H1 (cell line): Measurements from ENCODE around the gene RABEP2. TPM values are rescaled to one million over a fixed set of nuclear protein-coding genes. Genes with fewer than 3 reads are reported as not detected.

Source experiments
- BCL11A ChIP-seq, 2 experiments: IDR thresholded peaks; one replicate each; pipeline ENCODE4 v1.6.1; 2011; ENCODE audit warnings: low read depth in 2 of 2, low read length in 2 of 2, mild to moderate bottlenecking in 2 of 2
- CBX5 ChIP-seq: fragments of 300-800, 300-1000 bp; sonication (generic); IDR thresholded peaks from 2 replicates; pipeline ENCODE4 v1.7.1; 2016; ENCODE audit warnings: antibody characterized with exemption, low read length, low read depth
- CHD1 ChIP-seq: IDR thresholded peaks from 2 replicates; pipeline ENCODE4 v1.6.1; 2012; ENCODE audit warnings: low read depth, low read length, improper control_type of control experiment
- CTCF ChIP-seq, 3 experiments: IDR thresholded peaks; 1 replicate in 2 of 3; 2 replicates in 1 of 3; pipeline versions ENCODE4 v1.5.1 to v1.6.1; 2011; ENCODE audit warnings: low read length in 3 of 3, mild to moderate bottlenecking in 3 of 3, inconsistent platforms in 2 of 3, low read depth in 1 of 3, moderate library complexity in 1 of 3; ENCODE audit not compliant: insufficient read depth in 1 of 3; ENCODE audit errors: control extremely low read depth in 1 of 3
- EGR1 ChIP-seq: IDR thresholded peaks from 2 replicates; pipeline ENCODE4 v1.6.1; 2011; ENCODE audit warnings: low read depth, low read length, borderline replicate concordance
- EP300 ChIP-seq, 2 experiments: IDR thresholded peaks; 1 replicate in 1 of 2; 2 replicates in 1 of 2; pipeline ENCODE4 v1.6.1; 2011 to 2012; ENCODE audit warnings: low read depth in 2 of 2, low read length in 2 of 2, mild to moderate bottlenecking in 2 of 2, borderline replicate concordance in 1 of 2, inconsistent platforms in 1 of 2, moderate library complexity in 1 of 2
- GTF2F1 ChIP-seq: IDR thresholded peaks from 2 replicates; pipeline ENCODE4 v1.6.1; 2012; ENCODE audit warnings: low read depth, low read length, improper control_type of control experiment, borderline replicate concordance
- HDAC2 ChIP-seq, 2 experiments: fragments of 300-600 bp in 1 of 2; sonication (generic) in 1 of 2; IDR thresholded peaks; 2 replicates each; pipeline ENCODE4 v1.6.1; 2011 to 2012; ENCODE audit warnings: low read depth in 2 of 2, low read length in 2 of 2, mild to moderate bottlenecking in 2 of 2, moderate library complexity in 2 of 2, borderline replicate concordance in 1 of 2, inconsistent platforms in 1 of 2
- JUN ChIP-seq: IDR thresholded peaks from 2 replicates; pipeline ENCODE4 v1.6.1; 2011; ENCODE audit warnings: low read depth, mild to moderate bottlenecking, improper control_type of control experiment, low read length
- NANOG ChIP-seq: IDR thresholded peaks from 2 replicates; pipeline ENCODE4 v1.6.1; 2011; ENCODE audit warnings: low read length, low read depth, mild to moderate bottlenecking, inconsistent platforms; ENCODE audit not compliant: insufficient read depth, poor library complexity, severe bottlenecking
- PHF8 ChIP-seq: fragments of 200-600 bp; sonication (generic); conservative IDR thresholded peaks from 2 replicates; pipeline ENCODE4 v1.7.1; 2012; ENCODE audit warnings: low read depth, mild to moderate bottlenecking, inconsistent platforms, low read length, moderate library complexity
- POLR2A ChIP-seq, 2 experiments: IDR thresholded peaks; 1 replicate in 1 of 2; 2 replicates in 1 of 2; pipeline ENCODE4 v1.6.1; 2011; ENCODE audit warnings: low read depth in 2 of 2, low read length in 2 of 2, mild to moderate bottlenecking in 2 of 2; ENCODE audit errors: control extremely low read depth in 1 of 2
- POLR2AphosphoS5 ChIP-seq: IDR thresholded peaks from 2 replicates; pipeline ENCODE4 v1.6.1; 2011; ENCODE audit warnings: low read depth, low read length
- RAD21 ChIP-seq, 2 experiments: IDR thresholded peaks in 1 of 2; conservative IDR thresholded peaks in 1 of 2; 2 replicates each; pipeline ENCODE4 v1.6.1; 2011; ENCODE audit warnings: low read depth in 2 of 2, low read length in 2 of 2, improper control_type of control experiment in 1 of 2, inconsistent platforms in 1 of 2, mild to moderate bottlenecking in 1 of 2, moderate library complexity in 1 of 2
- SIN3A ChIP-seq, 2 experiments: IDR thresholded peaks in 1 of 2; conservative IDR thresholded peaks in 1 of 2; 2 replicates each; pipeline ENCODE4 v1.6.1; 2011 to 2012; ENCODE audit warnings: low read length in 2 of 2, improper control_type of control experiment in 1 of 2, low read depth in 1 of 2, mild to moderate bottlenecking in 1 of 2
- SIRT6 ChIP-seq: IDR thresholded peaks from one replicate; pipeline ENCODE4 v1.7.1; 2012; ENCODE audit warnings: low read length, inconsistent platforms
- SIX5 ChIP-seq: IDR thresholded peaks from 2 replicates; pipeline ENCODE4 v1.6.1; 2011; ENCODE audit warnings: mild to moderate bottlenecking, low read depth, low read length
- SP4 ChIP-seq: IDR thresholded peaks from 2 replicates; pipeline ENCODE4 v1.6.1; 2012; ENCODE audit warnings: low read length, inconsistent platforms
- TAF1 ChIP-seq: IDR thresholded peaks from 2 replicates; pipeline ENCODE4 v1.6.1; 2011; ENCODE audit warnings: mild to moderate bottlenecking, low read depth, low read length
- TCF12 ChIP-seq: IDR thresholded peaks from 2 replicates; pipeline ENCODE4 v1.6.1; 2011; ENCODE audit warnings: low read depth, mild to moderate bottlenecking, low read length
- TEAD4 ChIP-seq: IDR thresholded peaks from 2 replicates; pipeline ENCODE4 v1.6.1; 2012; ENCODE audit warnings: low read depth, low read length, inconsistent platforms, mixed read lengths
- ZNF274 ChIP-seq: IDR thresholded peaks from 2 replicates; pipeline ENCODE4 v1.7.0; 2012; ENCODE audit warnings: low read length, borderline replicate concordance; ENCODE audit errors: extremely low read depth
- polyA plus RNA-seq, 7 experiments: library from polyadenylated mRNA; depleted of rRNA in 3 of 7; stranded (reverse) in 5 of 7; unstranded in 2 of 7; fragments of >200 nt in 5 of 7; fragments of 200-250 nt in 2 of 7; gene quantifications; 1 replicate in 5 of 7; 2 replicates in 1 of 7; 4 replicates in 1 of 7; pipeline versions ENCODE4 v1.2.1 to v1.2.3, GENCODE V29; 2011 to 2013; ENCODE audit warnings: missing spikeins in 2 of 7, mixed read lengths in 2 of 7
- total RNA-seq: library from RNA; stranded (reverse); fragmentation: NEBNext Ultra II Directional; extraction: Animal tissue kit (Norgen Biotek cat#: 25700); gene quantifications from 2 replicates; pipeline ENCODE4 v1.2.1, GENCODE V29; 2021

The RABEP2 gene
- total and polyA plus RNA-seq, 2 of the 8 experiments (the other 6 are each of a cell fraction or from before 2014, with no cell fraction given): 10.4 to 14.9 TPM

DNA sequence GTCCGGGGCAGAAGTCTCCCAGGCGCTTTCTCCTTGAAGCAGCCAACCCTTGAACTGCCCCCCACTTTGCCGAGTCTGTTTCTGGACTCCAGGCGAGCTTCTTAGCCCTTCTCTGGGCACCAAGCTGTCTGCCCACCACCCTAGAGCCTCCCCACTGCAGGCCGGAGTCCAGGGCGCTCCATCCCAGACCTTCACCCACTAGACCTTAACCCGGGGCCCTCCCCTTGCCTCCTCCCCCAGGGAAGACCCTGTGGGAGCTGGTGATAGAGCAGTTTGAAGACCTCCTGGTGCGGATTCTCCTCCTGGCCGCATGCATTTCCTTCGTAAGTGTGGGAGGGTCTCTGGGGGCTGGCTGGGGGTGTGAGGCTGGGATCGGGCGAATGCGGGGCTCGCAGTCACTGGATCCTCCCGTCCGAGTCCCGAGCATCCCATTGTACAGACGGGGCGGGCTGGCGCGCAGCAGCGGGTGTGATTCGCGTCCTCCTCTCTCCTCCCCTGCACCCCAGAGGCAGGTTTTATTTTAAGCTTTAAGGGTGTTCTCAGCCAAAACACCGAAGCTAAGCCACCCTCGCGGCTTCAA lies 45.7 kb downstream of the RABEP2 start (continued):
- no peak for TF ChIP-seq SIX5
- no peak for TF ChIP-seq JUN
- TF ChIP-seq EP300 (IDR thresholded peaks at IDR 0.05; ENCODE audit: borderline replicate concordance in 1 of 2, low read depth in 2 of 2, low read length in 2 of 2): no peak
- TF ChIP-seq ZNF274: no peak
- 0 out of 2 replicates have a peak, but pooled peaks have one; percentile 10 for TF ChIP-seq TAF1
- peak; percentile 80 for TF ChIP-seq PHF8
- TF ChIP-seq SP4: no peak; the same call in 1 of the 2 replicates
- no peak for TF ChIP-seq CTCF (IDR thresholded peaks at IDR 0.05; ENCODE audit: control extremely low read depth in 1 of 3, insufficient read depth in 1 of 3, low read depth in 1 of 3, low read length in 3 of 3)
- TF ChIP-seq CBX5: no peak
- no peak for TF ChIP-seq TEAD4
- no peak for TF ChIP-seq GTF2F1
- no peak for TF ChIP-seq POLR2AphosphoS5
- TF ChIP-seq NANOG: no peak
- peak in 1 of 2 experiments; percentile 79; a peak in 2 of 3 replicates for TF ChIP-seq POLR2A (IDR thresholded peaks at IDR 0.05; ENCODE audit: control extremely low read depth in 1 of 2, low read depth in 2 of 2, low read length in 2 of 2)
- no peak for TF ChIP-seq BCL11A (IDR thresholded peaks at IDR 0.05; ENCODE audit: low read depth in 2 of 2, low read length in 2 of 2)
- TF ChIP-seq RAD21 (IDR thresholded peaks at IDR 0.05 in 1 of 2, conservative IDR thresholded peaks at IDR 0.05 in 1 of 2; ENCODE audit: low read depth in 2 of 2, low read length in 2 of 2): no peak
- no peak for TF ChIP-seq EGR1
- no peak for TF ChIP-seq SIRT6
- no peak for TF ChIP-seq TCF12
- no peak for TF ChIP-seq CHD1
- no peak for TF ChIP-seq HDAC2 (IDR thresholded peaks at IDR 0.05; ENCODE audit: borderline replicate concordance in 1 of 2, low read depth in 2 of 2, low read length in 2 of 2)
- 0 out of 4 replicates have a peak, but pooled peaks of 1 of the 2 experiments have one; percentile 19 for TF ChIP-seq SIN3A (conservative IDR thresholded peaks at IDR 0.05 in 1 of 2, IDR thresholded peaks at IDR 0.05 in 1 of 2; ENCODE audit: low read depth in 1 of 2, low read length in 2 of 2)
